DMS53 treated with DMSO at 0.1 percent for 48 hours (cell line): ENCODE results near the gene CENPT.

Source experiments
- DNase-seq: peaks from one replicate; lab custom pipeline; 2025; ENCODE audit not compliant: unreplicated experiment; lab: John Stamatoyannopoulos, UW

The CENPT gene

GRCh38 chr16:67814567-67814966 lies 32.9 kb downstream of the CENPT start:
- no peak for DNase-seq

DNA sequence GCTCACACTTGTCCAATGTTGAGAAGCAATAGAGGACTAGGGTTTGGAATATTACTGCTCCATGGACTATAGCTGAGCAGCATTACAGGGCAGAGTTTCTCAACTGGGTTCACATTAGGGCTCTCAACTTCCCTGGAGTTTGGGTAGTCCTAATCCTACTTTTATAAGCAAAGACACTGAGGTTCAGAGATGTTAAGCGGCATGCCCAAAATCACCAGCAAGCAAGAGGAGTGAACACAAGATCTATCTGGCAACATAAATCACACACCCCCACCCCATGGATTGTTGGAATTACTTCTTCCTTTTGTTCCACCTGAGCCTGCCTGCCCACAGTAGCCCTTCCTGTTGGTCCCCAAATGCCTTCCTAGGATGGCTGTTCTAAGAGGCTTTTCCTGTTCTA lies 35.6 kb downstream of the CENPT start:
- no peak for DNase-seq

DNA sequence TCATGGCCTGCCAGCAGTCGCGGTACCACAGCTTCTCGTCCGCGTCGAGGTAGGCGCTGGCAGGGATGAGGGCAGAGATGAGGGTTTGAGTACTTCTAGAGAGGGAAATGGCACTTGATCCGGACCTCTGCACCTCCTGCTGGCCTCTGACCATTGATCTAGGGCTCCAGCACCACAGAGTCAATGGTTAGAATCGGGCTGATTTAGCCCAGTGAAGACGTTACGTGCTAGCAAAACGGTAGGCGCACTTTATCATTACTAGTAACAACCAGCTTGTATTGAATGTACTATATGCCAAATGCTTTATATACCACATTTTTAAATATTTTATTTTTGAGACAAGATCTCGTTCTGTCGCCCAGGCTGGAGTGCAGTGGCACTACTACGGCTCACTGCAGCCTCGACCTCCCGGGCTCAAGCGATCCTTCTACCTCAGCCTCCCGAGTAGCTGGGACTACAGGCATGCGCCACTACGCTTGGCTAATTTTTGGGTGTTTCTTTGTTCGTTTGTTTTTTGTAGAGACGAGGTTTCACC lies 40.3 kb downstream of the CENPT start:
- no peak for DNase-seq

GRCh38 chr16:67806428-67807147 lies 40.9 kb downstream of the CENPT start, which contains the start of the genes RANBP10 and TSNAXIP1:
RANBP10 (minus strand) TSS chr16:67806560; CDS start chr16:67806536, 24 bp downstream.
TSNAXIP1 (plus strand) TSS chr16:67806889; CDS start chr16:67807150, 261 bp downstream.
- peak; percentile 95 for DNase-seq

- DNase-seq = no peak
Observed at GRCh38 chr16:67805718-67806427, 41.6 kb downstream of the CENPT start.

GRCh38 chr16:67804853-67805542 lies 42.5 kb downstream of the CENPT start:
- DNase-seq = no peak

GRCh38 chr16:67803894-67804293 lies 43.6 kb downstream of the CENPT start:
- no peak for DNase-seq

DNA sequence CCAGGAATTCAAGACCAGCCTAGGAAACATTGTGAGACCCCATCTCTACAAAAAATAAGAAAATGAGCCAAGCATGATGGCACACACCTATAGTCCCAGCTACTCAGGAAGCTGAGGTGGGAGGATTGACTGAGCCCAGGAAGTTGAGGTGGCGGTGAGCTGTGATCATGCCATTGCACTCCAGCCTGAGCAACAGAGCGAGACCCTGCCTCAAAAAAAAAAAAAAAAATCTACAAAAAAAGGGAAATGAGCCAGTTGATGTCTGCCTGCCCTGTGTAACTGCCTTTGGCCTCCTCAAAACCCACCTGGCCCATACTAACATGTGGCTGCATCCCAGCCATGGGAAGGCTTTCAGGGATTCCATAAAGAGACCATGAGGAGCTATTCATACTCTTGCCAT lies 45.6 kb downstream of the CENPT start:
- no peak for DNase-seq

GRCh38 chr16:67801241-67801640 lies 46.3 kb downstream of the CENPT start:
- DNase-seq = no peak

- no peak for DNase-seq
Observed at GRCh38 chr16:67800338-67800926, 47.1 kb downstream of the CENPT start.

GRCh38 chr16:67796099-67796718 lies 51.3 kb downstream of the CENPT start:
- no peak for DNase-seq

GRCh38 chr16:67790071-67790470 lies 57.4 kb downstream of the CENPT start:
- no peak for DNase-seq

DNA sequence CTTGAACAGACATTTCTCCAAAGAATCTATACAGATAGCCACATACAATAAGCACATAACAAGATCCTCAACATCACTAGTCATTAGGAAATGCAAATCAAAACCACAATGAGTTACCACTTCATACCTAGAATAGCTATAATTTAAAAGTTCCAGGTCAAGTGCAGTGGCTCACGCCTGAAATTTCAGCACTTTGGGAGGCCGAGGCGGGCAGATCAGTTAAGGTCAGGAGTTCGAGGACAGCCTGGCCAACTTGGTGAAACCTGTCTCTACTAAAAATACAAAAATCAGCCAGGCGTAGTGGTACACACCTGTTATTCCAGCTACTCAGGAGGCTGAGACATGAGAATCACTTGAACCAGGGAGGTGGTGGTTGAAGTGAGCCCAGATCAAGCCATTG lies 61.0 kb downstream of the CENPT start:
- no peak for DNase-seq

DNA sequence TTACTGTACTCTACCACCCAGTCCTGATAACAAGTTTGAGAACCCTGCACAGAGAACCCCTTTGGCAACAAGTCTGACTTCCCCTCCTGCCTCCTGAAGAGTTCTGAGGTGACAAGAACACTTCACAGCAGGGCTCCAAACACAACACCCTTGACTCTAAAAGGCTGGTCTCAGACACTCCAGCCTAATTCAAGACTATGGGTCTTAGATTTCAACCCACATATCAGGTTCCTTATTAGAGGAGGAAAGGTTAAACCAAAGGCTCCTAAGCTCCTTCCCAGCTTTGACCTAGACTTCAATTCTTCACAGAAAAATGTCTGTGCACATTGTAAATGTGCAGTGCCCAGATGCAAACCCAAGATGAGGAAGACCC lies 64.2 kb downstream of the CENPT start:
- no peak for DNase-seq

DNA sequence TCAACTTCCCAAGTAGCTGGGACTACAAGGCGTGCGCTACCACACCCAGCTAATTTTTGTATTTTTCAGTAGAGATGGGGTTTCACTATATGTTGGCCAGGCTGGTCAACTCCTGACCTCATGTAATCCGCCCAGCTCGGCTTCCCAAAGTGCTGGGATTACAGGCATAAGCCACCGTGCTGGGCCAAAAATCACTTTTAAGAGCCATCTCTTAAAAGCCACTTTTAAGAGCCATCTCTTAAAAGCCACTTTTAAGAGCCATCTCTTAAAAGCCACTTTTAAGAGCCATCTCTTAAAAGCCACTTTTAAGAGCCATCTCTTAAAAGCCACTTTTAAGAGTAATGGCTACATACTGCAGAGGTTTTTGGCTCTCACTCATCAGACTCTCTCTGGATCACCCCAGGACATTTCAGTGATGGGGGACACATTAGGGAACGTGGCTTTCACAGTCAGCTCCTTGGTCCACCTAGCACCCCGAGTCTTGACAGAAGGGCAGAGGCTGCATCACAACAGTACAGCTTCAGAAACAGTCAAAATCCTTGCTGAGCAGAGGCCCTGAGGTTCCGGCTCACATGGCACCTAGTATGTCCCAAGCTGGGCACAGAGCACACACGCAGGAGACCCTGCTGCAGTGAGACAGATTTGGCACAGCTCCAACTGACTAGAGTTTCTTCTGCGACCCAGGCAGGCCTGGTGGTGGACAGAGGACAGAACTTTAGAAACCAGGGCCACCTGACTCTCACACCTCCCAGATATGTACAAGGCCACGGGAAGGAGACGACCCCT lies 64.7 kb downstream of the CENPT start:
- no peak for DNase-seq

GRCh38 chr16:67781565-67781921 lies 66.0 kb downstream of the CENPT start:
- no peak for DNase-seq

GRCh38 chr16:67780847-67781564 lies 66.5 kb downstream of the CENPT start:
- no peak for DNase-seq

DNA sequence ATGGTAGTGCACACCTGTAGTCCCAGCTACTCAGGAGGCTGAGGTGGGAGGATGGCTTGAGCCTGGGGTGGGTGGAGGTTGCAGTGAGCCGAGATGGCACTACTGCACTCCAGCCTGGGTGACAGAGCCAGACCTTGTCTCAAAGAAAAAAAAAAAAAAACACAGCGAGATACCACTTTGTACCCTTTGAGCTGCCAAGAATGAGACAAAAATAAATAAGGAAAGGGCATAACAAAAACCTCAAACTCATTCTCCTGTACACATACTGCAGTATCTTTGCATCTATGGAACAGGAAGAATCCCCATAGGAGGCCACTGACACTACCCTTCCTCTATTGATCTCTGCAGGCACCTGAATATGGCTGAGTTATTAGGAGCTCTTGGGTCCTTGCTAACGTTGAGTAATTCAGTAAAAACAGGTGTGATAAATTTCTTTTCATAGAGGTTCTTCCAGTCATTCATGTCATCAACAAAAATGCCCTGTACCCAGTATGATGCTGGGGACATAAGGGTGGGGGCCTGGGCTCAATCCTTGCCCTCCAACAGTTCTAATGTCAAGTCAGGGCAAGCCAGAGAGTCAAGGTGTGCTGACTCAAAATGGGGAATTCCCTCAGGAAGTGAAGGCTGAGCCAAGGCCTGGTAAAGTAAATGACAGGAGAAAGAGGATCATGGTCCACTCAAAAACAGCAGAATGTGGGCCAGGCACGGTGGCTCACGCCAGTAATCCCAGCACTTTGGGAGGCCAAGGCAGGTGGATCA lies 68.1 kb downstream of the CENPT start:
- no peak for DNase-seq
